ENCODE results near the gene TBC1D22A. TPM values are rescaled to one million over a fixed set of nuclear protein-coding genes. Genes with fewer than 3 reads are reported as not detected.

The TBC1D22A gene
- polyA plus RNA-seq, 1 of the 3 experiments (the other 2 are of a cell fraction): 16.5 TPM

- no peak for TF ChIP-seq PBX3 (IDR thresholded peaks at IDR 0.05)
- no peak for TF ChIP-seq MXI1 (IDR thresholded peaks at IDR 0.05; ENCODE audit: low read depth, low read length)
- no peak for TF ChIP-seq RAD21 (IDR thresholded peaks at IDR 0.05; ENCODE audit: low read length)
- no peak for TF ChIP-seq EZH2phosphoT487 (IDR thresholded peaks at IDR 0.05; ENCODE audit: borderline replicate concordance, low read depth)
- TF ChIP-seq GABPA (IDR thresholded peaks at IDR 0.05; ENCODE audit: low read depth): no peak
- TF ChIP-seq ZBTB33 (IDR thresholded peaks at IDR 0.05; ENCODE audit: borderline replicate concordance, low read depth): no peak
- TF ChIP-seq MEF2A (IDR thresholded peaks at IDR 0.05; ENCODE audit: borderline replicate concordance, low read depth): no peak
- no peak for TF ChIP-seq FOXM1 (IDR thresholded peaks at IDR 0.05; ENCODE audit: low read depth)
- TF ChIP-seq GATA2 (CRISPR knock-in tag; IDR thresholded peaks at IDR 0.05): no peak
- TF ChIP-seq NRF1 (IDR thresholded peaks at IDR 0.05; ENCODE audit: low read depth, low read length): no peak
- no peak for TF ChIP-seq TAF1 (IDR thresholded peaks at IDR 0.05; ENCODE audit: borderline replicate concordance, low read depth, low read length)
- TF ChIP-seq SIN3A (IDR thresholded peaks at IDR 0.05; ENCODE audit: borderline replicate concordance, low read depth, low read length): no peak
Measured at GRCh38 chr22:46748908-46749675, 13.4 kb upstream of the TBC1D22A start (continued).

GRCh38 chr22:46749682-46750529, 12.5 kb upstream of the TBC1D22A start:
- DNase-seq: no peak
- H3K4me1 ChIP-seq (ENCODE audit: control insufficient read depth in 1 of 2, insufficient read depth in 2 of 2, low read depth in 1 of 2, low read length in 1 of 2): peaks cover 24 to 25% of the 10 kb centered on the region in 2 experiments; a peak in 3 of 4 replicates
- no peaks in the 10 kb centered on the region for H3K9me2 ChIP-seq
- H3K27me3 ChIP-seq (ENCODE audit: insufficient read depth): no peaks in the 10 kb centered on the region
- H3K27ac ChIP-seq (ENCODE audit: low read depth in 2 of 2, low read length in 1 of 2): peak overlapping the region in 1 of 2 experiments; percentile 32; a peak in 1 of 4 replicates
- H2AFZ ChIP-seq (ENCODE audit: low read depth): peak overlapping the region; percentile 91
- ChIA-PET POLR2A (interaction anchor here (1.0 to 1.2 kb wide), 2 partner anchors 13 to 14 kb away, joined by 3 read pairs; partner anchors contain the start of gene TBC1D22A), CTCF (interaction anchor here (1.2 to 2.8 kb wide), 3 partner anchors 9 to 186 kb away, joined by 3 to 13 read pairs (median 4); no protein-coding TSS in a partner anchor)
- no peak overlapping the region for H3K4me2 ChIP-seq
- H3K79me2 ChIP-seq (ENCODE audit: insufficient read depth): no peaks in the 10 kb centered on the region
- WGBS (ENCODE audit: low lambda C conversion rate): 81% methylated on average over 9 of the region's 14 CpGs
- no peak overlapping the region for H3K4me3 ChIP-seq (ENCODE audit: low read depth in 2 of 2, low read length in 1 of 2)
- peaks cover 13% of the 10 kb centered on the region for H3F3A ChIP-seq (replicated peaks; ENCODE audit: insufficient read depth)
- no peaks in the 10 kb centered on the region for H3K36me3 ChIP-seq (replicated peaks in 1 of 2; ENCODE audit: control insufficient read depth in 1 of 2, insufficient read depth in 2 of 2, low read length in 1 of 2)
- H3K9me3 ChIP-seq: no peaks in the 10 kb centered on the region
- no peaks in the 10 kb centered on the region for H4K20me1 ChIP-seq (ENCODE audit: insufficient read depth)
- H3K9ac ChIP-seq: no peak overlapping the region
- TF ChIP-seq RFX5 (IDR thresholded peaks at IDR 0.05; ENCODE audit: low read length) (no peak), EP300 (IDR thresholded peaks at IDR 0.05; ENCODE audit: borderline replicate concordance in 1 of 2, low read depth in 1 of 2, low read length in 1 of 2) (no peak), RCOR1 (IDR thresholded peaks at IDR 0.05; ENCODE audit: low read length) (no peak), NRF1 (IDR thresholded peaks at IDR 0.05; ENCODE audit: low read depth, low read length) (no peak), FOSL2 (IDR thresholded peaks at IDR 0.05; ENCODE audit: borderline replicate concordance, low read depth) (no peak), TCF12 (IDR thresholded peaks at IDR 0.05) (no peak), GABPA (IDR thresholded peaks at IDR 0.05; ENCODE audit: low read depth) (no peak), IRF3 (IDR thresholded peaks at IDR 0.05; ENCODE audit: low read depth, low read length) (no peak), USF2 (IDR thresholded peaks at IDR 0.05; ENCODE audit: borderline replicate concordance, low read depth, low read length) (no peak), EZH2phosphoT487 (IDR thresholded peaks at IDR 0.05; ENCODE audit: borderline replicate concordance, low read depth) (no peak), ZBTB33 (IDR thresholded peaks at IDR 0.05; ENCODE audit: borderline replicate concordance, low read depth) (no peak), SMC3 (IDR thresholded peaks at IDR 0.05; ENCODE audit: low read depth, low read length) (no peak), TAF1 (IDR thresholded peaks at IDR 0.05; ENCODE audit: borderline replicate concordance, low read depth, low read length) (no peak), NFIC (IDR thresholded peaks at IDR 0.05; ENCODE audit: borderline replicate concordance) (no peak)
